Chondrocyte (in vitro differentiated cells): Measurements from ENCODE around the gene R3HCC1L. TPM values are rescaled to one million over a fixed set of nuclear protein-coding genes. Genes with fewer than 3 reads are reported as not detected.

ENCODE experiments used
- DNase-seq: peaks from one replicate; pipeline ENCODE4 v3.0.0; 2021; ENCODE audit warnings: mixed read lengths, low spot score
- H3K27ac Mint-ChIP-seq: one replicate; pipeline ENCODE4 v1.8.0; 2021; ENCODE audit warnings: mild to moderate bottlenecking, moderate library complexity, mixed read lengths; ENCODE audit not compliant: unreplicated experiment
- H3K27me3 Mint-ChIP-seq: 2 replicates; pipeline ENCODE4 v1.8.0; 2021; ENCODE audit warnings: low read depth, mixed read lengths
- H3K36me3 Mint-ChIP-seq: 2 replicates; pipeline ENCODE4 v1.8.0; 2021; ENCODE audit warnings: low read depth, mixed read lengths
- H3K4me1 Mint-ChIP-seq: 2 replicates; pipeline ENCODE4 v1.8.0; 2021; ENCODE audit warnings: low read depth, mild to moderate bottlenecking, mixed read lengths
- H3K4me3 Mint-ChIP-seq: one replicate; pipeline ENCODE4 v1.8.0; 2021; ENCODE audit warnings: mild to moderate bottlenecking, moderate library complexity, mixed read lengths; ENCODE audit not compliant: unreplicated experiment
- H3K9me3 Mint-ChIP-seq: 2 replicates; pipeline ENCODE4 v1.8.0; 2021; ENCODE audit warnings: low read depth, mixed read lengths
- CTCF ChIP-seq: fragments of 200-600 bp; sonication (generic); IDR thresholded peaks from 2 replicates; pipeline ENCODE4 v1.5.0; 2021; ENCODE audit warnings: antibody characterized with exemption, mild to moderate bottlenecking, moderate library complexity
- total RNA-seq: library from RNA; stranded (reverse); gene quantifications from 3 replicates; pipeline ENCODE4 v1.2.1, GENCODE V29; 2021

R3HCC1L gene
- total RNA-seq, 1 donor from 2014 or later: 9.1 TPM

GRCh38 chr10:98236862-98237261, 102.4 kb downstream of the R3HCC1L start:
- DNase-seq: no peak
- Mint-ChIP-seq H3K27ac (no peak overlapping the region), H3K4me3 (no peak overlapping the region), H3K4me1 (peaks cover 3% of the 10 kb centered on the region), H3K36me3 (peaks cover 16% of the 10 kb centered on the region), H3K27me3 (no peaks in the 10 kb centered on the region), H3K9me3 (no peaks in the 10 kb centered on the region)
- no peak for TF ChIP-seq CTCF

- no peak overlapping the region for H3K27ac Mint-ChIP-seq
Measured at GRCh38 chr10:98238391-98238790, 103.9 kb downstream of the R3HCC1L start.

GRCh38 chr10:98240524-98240923, 106.1 kb downstream of the R3HCC1L start:
- Mint-ChIP-seq H3K27ac (no peak overlapping the region), H3K4me1 (peaks cover 3% of the 10 kb centered on the region), H3K9me3 (no peaks in the 10 kb centered on the region), H3K4me3 (no peak overlapping the region), H3K27me3 (no peaks in the 10 kb centered on the region), H3K36me3 (peaks cover 17% of the 10 kb centered on the region)
- no peak for TF ChIP-seq CTCF
- no peak for DNase-seq

More at GRCh38 chr10:98238391-98238790, 103.9 kb downstream of the R3HCC1L start:
- H3K9me3 Mint-ChIP-seq: no peaks in the 10 kb centered on the region
- peaks cover 3% of the 10 kb centered on the region for H3K4me1 Mint-ChIP-seq
- H3K27me3 Mint-ChIP-seq: no peaks in the 10 kb centered on the region
- H3K36me3 Mint-ChIP-seq: peaks cover 15% of the 10 kb centered on the region
- DNase-seq: no peak
- TF ChIP-seq CTCF: no peak
- H3K4me3 Mint-ChIP-seq: no peak overlapping the region

GRCh38 chr10:98242823-98243222, 108.4 kb downstream of the R3HCC1L start:
- H3K27ac Mint-ChIP-seq: no peak overlapping the region
- peaks cover 15% of the 10 kb centered on the region for H3K36me3 Mint-ChIP-seq
- H3K9me3 Mint-ChIP-seq: no peaks in the 10 kb centered on the region
- peak; percentile 87 for TF ChIP-seq CTCF
- H3K27me3 Mint-ChIP-seq: no peaks in the 10 kb centered on the region
- H3K4me3 Mint-ChIP-seq: no peak overlapping the region
- H3K4me1 Mint-ChIP-seq: no peaks in the 10 kb centered on the region
- no peak for DNase-seq

- H3K27me3 Mint-ChIP-seq: no peaks in the 10 kb centered on the region
- DNase-seq: no peak
- no peak overlapping the region for H3K27ac Mint-ChIP-seq
- no peaks in the 10 kb centered on the region for H3K9me3 Mint-ChIP-seq
- no peaks in the 10 kb centered on the region for H3K4me1 Mint-ChIP-seq
- H3K4me3 Mint-ChIP-seq: no peak overlapping the region
- no peak for TF ChIP-seq CTCF
- peaks cover 18% of the 10 kb centered on the region for H3K36me3 Mint-ChIP-seq
Measured at GRCh38 chr10:98244141-98244540, 109.7 kb downstream of the R3HCC1L start.
